K562 (cell line): ENCODE measurements around the gene HYOU1. TPM values are rescaled to one million over a fixed set of nuclear protein-coding genes. Genes with fewer than 3 reads are reported as not detected.
A peak's percentile ranks its signal among the peaks of the same experiment; 100 is the strongest.

Experiments
- CTBP1 ChIP-seq: fragments of 450-650 bp; IDR thresholded peaks from 2 replicates; pipeline ENCODE4 v1.6.1; 2016; ENCODE audit warnings: borderline replicate concordance
- E2F6 ChIP-seq, 2 experiments: IDR thresholded peaks; 2 replicates each; pipeline ENCODE4 v1.6.1; 2011; ENCODE audit warnings: borderline replicate concordance in 1 of 2, control low read depth in 1 of 2, low read depth in 1 of 2, low read length in 1 of 2, mild to moderate bottlenecking in 1 of 2, mixed read lengths in 1 of 2, moderate library complexity in 1 of 2; ENCODE audit not compliant: insufficient read depth in 1 of 2, insufficient read length in 1 of 2, poor library complexity in 1 of 2, severe bottlenecking in 1 of 2; ENCODE audit errors: extremely low read depth in 1 of 2
- ETS1 ChIP-seq: conservative IDR thresholded peaks from 2 replicates; pipeline ENCODE4 v1.6.1; 2011; ENCODE audit warnings: low read depth, mild to moderate bottlenecking, low read length; ENCODE audit not compliant: control insufficient read depth
- FOXA3 ChIP-seq, 2 experiments: fragments of 450-650 bp in 1 of 2; sonication (generic) in 1 of 2; formaldehyde crosslinking; IDR thresholded peaks in 1 of 2; conservative IDR thresholded peaks in 1 of 2; 2 replicates each; pipeline versions ENCODE4 v1.4.0 to v1.8.0; 2020 to 2022; ENCODE audit warnings: mild to moderate bottlenecking in 2 of 2, missing genetic modification reagents in 1 of 2
- HNRNPLL ChIP-seq: fragments of 200-400 bp; formaldehyde crosslinking; IDR thresholded peaks from 2 replicates; pipeline ENCODE4 v1.6.1; 2017; ENCODE audit warnings: low read length, low read depth, mild to moderate bottlenecking; ENCODE audit not compliant: poor library complexity, severe bottlenecking
- JUND ChIP-seq, 2 experiments: IDR thresholded peaks; 2 replicates in 1 of 2; 3 replicates in 1 of 2; pipeline ENCODE4 v1.6.1; 2011; ENCODE audit warnings: borderline replicate concordance in 2 of 2, low read depth in 2 of 2, low read length in 2 of 2, improper control_type of control experiment in 1 of 2, missing biosample characterization in 1 of 2, missing genetic modification characterization in 1 of 2, missing genetic modification reagents in 1 of 2
- KDM1A ChIP-seq, 2 experiments: fragments of 450-650 bp; IDR thresholded peaks; 2 replicates each; pipeline ENCODE4 v1.6.1; 2016; ENCODE audit warnings: mild to moderate bottlenecking in 2 of 2
- MCM3 ChIP-seq: fragments of 450-650 bp; IDR thresholded peaks from 2 replicates; pipeline ENCODE4 v1.6.1; 2016
- MTA3 ChIP-seq: fragments of 450-650 bp; formaldehyde crosslinking; IDR thresholded peaks from 2 replicates; pipeline ENCODE4 v1.6.1; 2017; ENCODE audit warnings: mild to moderate bottlenecking, borderline replicate concordance
- MXI1 ChIP-seq: IDR thresholded peaks from 2 replicates; pipeline ENCODE4 v1.6.1; 2011; ENCODE audit warnings: low read depth, mild to moderate bottlenecking, improper control_type of control experiment, low read length
- NFE2 ChIP-seq: IDR thresholded peaks from 2 replicates; pipeline ENCODE4 v1.6.1; 2014; ENCODE audit warnings: antibody characterized with exemption, low read depth
- RAD21 ChIP-seq, 2 experiments: fragments of 250-450 bp in 1 of 2; fragments of 450-650 bp in 1 of 2; sonication (Bioruptor Pico) in 1 of 2; formaldehyde crosslinking in 1 of 2; IDR thresholded peaks in 1 of 2; conservative IDR thresholded peaks in 1 of 2; 2 replicates each; pipeline versions ENCODE4 v1.4.0 to v1.8.0; 2020 to 2022; ENCODE audit warnings: mild to moderate bottlenecking in 2 of 2, moderate library complexity in 1 of 2
- RBM34 ChIP-seq: fragments of 200-400 bp; formaldehyde crosslinking; IDR thresholded peaks from 2 replicates; pipeline ENCODE4 v1.6.1; 2018; ENCODE audit warnings: low read length, borderline replicate concordance; ENCODE audit not compliant: insufficient read depth
- RCOR1 ChIP-seq, 2 experiments: IDR thresholded peaks; 2 replicates each; pipeline ENCODE4 v1.6.1; 2012; ENCODE audit warnings: low read depth in 2 of 2, low read length in 2 of 2, borderline replicate concordance in 1 of 2, improper control_type of control experiment in 1 of 2
- RERE ChIP-seq: sonication (generic); formaldehyde crosslinking; IDR thresholded peaks from 2 replicates; pipeline ENCODE4 v1.8.0; 2023; ENCODE audit warnings: missing genetic modification reagents, mild to moderate bottlenecking, borderline replicate concordance
- ZNF384 ChIP-seq: IDR thresholded peaks from 2 replicates; pipeline ENCODE4 v1.6.1; 2012; ENCODE audit warnings: low read depth, low read length, improper control_type of control experiment
- polyA plus RNA-seq, 8 experiments: library from polyadenylated mRNA; depleted of rRNA in 4 of 8; stranded (reverse) in 5 of 8; unstranded in 3 of 8; fragments of >200 nt; fragmentation: Nextera tagmentation in 2 of 8; fragmentation: Illumina TruSeq in 1 of 8; extraction: Ambion mirVana in 2 of 8; extraction: Trizol in 1 of 8; gene quantifications; 2 replicates each; pipeline versions ENCODE4 v1.2.1 to v1.2.3, GENCODE V29; 2011 to 2014; ENCODE audit warnings: inconsistent platforms in 1 of 8, missing spikeins in 1 of 8
- total RNA-seq, 7 experiments: library from RNA; depleted of rRNA in 6 of 7; stranded (reverse); fragments of >200 nt in 6 of 7; fragmentation: Illumina TruSeq in 2 of 7; extraction: Trizol in 2 of 7; gene quantifications; 2 replicates each; pipeline versions ENCODE4 v1.2.1 to v1.2.3, GENCODE V29; 2011 to 2021; ENCODE audit warnings: low replicate concordance in 1 of 7

The HYOU1 gene
- total and polyA plus RNA-seq, 9 of the 15 experiments (the other 6 are each of a cell fraction or from before 2014, with no cell fraction given), result 19.5 to 197 (median 128) TPM

- TF ChIP-seq ZNF384 (no peak), ETS1 (peak; percentile 49), JUND (IDR thresholded peaks at IDR 0.05; ENCODE audit: borderline replicate concordance, low read depth, low read length) (peak; percentile 3; the same call in 1 of the 2 replicates), JUND (tag; IDR thresholded peaks at IDR 0.05; ENCODE audit: borderline replicate concordance, low read depth, low read length) (no peak; the same call in 2 of the 3 replicates), NFE2 (no peak), MCM3 (no peak), RERE (CRISPR knock-in tag) (peak; percentile 97; the same call in 1 of the 2 replicates), RAD21 (CRISPR knock-in tag; conservative IDR thresholded peaks at IDR 0.05 in 1 of 2, IDR thresholded peaks at IDR 0.05 in 1 of 2) (peak; percentile 25 to 31), FOXA3 (CRISPR knock-in tag; conservative IDR thresholded peaks at IDR 0.05 in 1 of 2, IDR thresholded peaks at IDR 0.05 in 1 of 2) (peak in 1 of 2 experiments; percentile 35; a peak in 1 of 4 replicates), CTBP1 (peak; percentile 88; the same call in 1 of the 2 replicates), HNRNPLL (peak; percentile 95), RCOR1 (IDR thresholded peaks at IDR 0.05; ENCODE audit: borderline replicate concordance in 1 of 2, low read depth in 2 of 2, low read length in 2 of 2) (peak; percentile 43 to 87; a peak in 3 of 4 replicates), RBM34 (0 out of 2 replicates have a peak, but pooled peaks have one; percentile 65), MTA3 (peak; percentile 100), KDM1A (IDR thresholded peaks at IDR 0.05) (peak; percentile 82 to 83; a peak in 2 of 4 replicates), MXI1 (no peak), E2F6 (IDR thresholded peaks at IDR 0.05; ENCODE audit: borderline replicate concordance in 1 of 2, extremely low read depth in 1 of 2, insufficient read depth in 1 of 2, insufficient read length in 1 of 2, low read depth in 1 of 2, low read length in 1 of 2, poor library complexity in 1 of 2, severe bottlenecking in 1 of 2) (peak; percentile 72 to 83)
Observed at GRCh38 chr11:119095066-119095880, 38.3 kb upstream of the HYOU1 start (continued).
